SK-N-SH treated with all-trans-retinoic acid at 6 μM for 48 hours (cell line): ENCODE results near the gene TXNRD2.

Source experiments
- ATAC-seq: fragments of 200-7000 bp; cut with Tn5 transposase; 3 replicates; pipeline ENCODE4 v1.9.1; 2020; ENCODE audit warnings: mild to moderate bottlenecking, moderate library complexity
- ARNTL ChIP-seq: fragments of 450-650 bp; formaldehyde crosslinking; IDR thresholded peaks from 2 replicates; pipeline ENCODE4 v1.5.0; 2020; ENCODE audit warnings: low read depth, mild to moderate bottlenecking, moderate library complexity, borderline replicate concordance
- CSDC2 ChIP-seq: fragments of 250-450 bp; sonication (Bioruptor Pico); IDR thresholded peaks from 2 replicates; pipeline ENCODE4 v1.5.0; 2020; ENCODE audit warnings: mild to moderate bottlenecking, moderate library complexity
- ESRRG ChIP-seq: fragments of 250-450 bp; sonication (Bioruptor Pico); IDR thresholded peaks from 2 replicates; pipeline ENCODE4 v1.6.1; 2021; ENCODE audit warnings: mild to moderate bottlenecking
- GLIS3 ChIP-seq: fragments of 250-450 bp; sonication (Bioruptor Pico); IDR thresholded peaks from 2 replicates; pipeline ENCODE4 v1.5.0; 2020; ENCODE audit warnings: mild to moderate bottlenecking, moderate library complexity
- ISL1 ChIP-seq: fragments of 250-450 bp; sonication (Bioruptor Pico); IDR thresholded peaks from 2 replicates; pipeline ENCODE4 v2.1.2; 2022; ENCODE audit warnings: mild to moderate bottlenecking, moderate library complexity
- OSR1 ChIP-seq: fragments of 250-450 bp; sonication (Bioruptor Pico); IDR thresholded peaks from 2 replicates; pipeline ENCODE4 v1.8.0; 2022; ENCODE audit warnings: moderate library complexity, mild to moderate bottlenecking, inconsistent platforms
- PPARA ChIP-seq: fragments of 250-450 bp; sonication (Bioruptor Pico); IDR thresholded peaks from 2 replicates; pipeline ENCODE4 v1.5.0; 2020; ENCODE audit warnings: mild to moderate bottlenecking, borderline replicate concordance
- TCF4 ChIP-seq: fragments of 250-450 bp; sonication (Bioruptor Pico); IDR thresholded peaks from 2 replicates; pipeline ENCODE4 v1.8.0; 2021; ENCODE audit warnings: mild to moderate bottlenecking, moderate library complexity, borderline replicate concordance
- TOX ChIP-seq: fragments of 250-450 bp; sonication (Bioruptor Pico); IDR thresholded peaks from 2 replicates; pipeline ENCODE4 v1.8.0; 2021; ENCODE audit warnings: mild to moderate bottlenecking, moderate library complexity, borderline replicate concordance
- TSHZ2 ChIP-seq: fragments of 250-450 bp; sonication (Bioruptor Pico); IDR thresholded peaks from 2 replicates; pipeline ENCODE4 v1.5.0; 2020; ENCODE audit warnings: mild to moderate bottlenecking, moderate library complexity
- ZC3H10 ChIP-seq: fragments of 250-450 bp; sonication (Bioruptor Pico); IDR thresholded peaks from 2 replicates; pipeline ENCODE4 v1.5.1; 2021; ENCODE audit warnings: mild to moderate bottlenecking, moderate library complexity
- ZFP30 ChIP-seq: fragments of 450-650 bp; formaldehyde crosslinking; IDR thresholded peaks from 2 replicates; pipeline ENCODE4 v1.5.0; 2022; ENCODE audit warnings: mild to moderate bottlenecking, moderate library complexity
- ZNF565 ChIP-seq: fragments of 450-650 bp; formaldehyde crosslinking; conservative IDR thresholded peaks from 2 replicates; pipeline ENCODE4 v1.5.0; 2020; ENCODE audit warnings: low read depth, mild to moderate bottlenecking, moderate library complexity
- ZNF70 ChIP-seq: fragments of 450-650 bp; formaldehyde crosslinking; IDR thresholded peaks from 2 replicates; pipeline ENCODE4 v1.5.0; 2020; ENCODE audit warnings: mild to moderate bottlenecking, moderate library complexity
- ZNF8 ChIP-seq: fragments of 450-650 bp; formaldehyde crosslinking; IDR thresholded peaks from 2 replicates; pipeline ENCODE4 v1.5.0; 2020; ENCODE audit warnings: mild to moderate bottlenecking, moderate library complexity
- TF ChIP-seq, protein P1 (sequence below): fragments of 250-450 bp; sonication (Bioruptor Pico); IDR thresholded peaks from 2 replicates; pipeline ENCODE4 v1.8.0; 2020; ENCODE audit warnings: mild to moderate bottlenecking, moderate library complexity, borderline replicate concordance
- TF ChIP-seq, protein P2 (sequence below): fragments of 250-450 bp; sonication (Bioruptor Pico); IDR thresholded peaks from 2 replicates; pipeline ENCODE4 v1.8.0; 2021; ENCODE audit warnings: low read depth, mild to moderate bottlenecking, moderate library complexity, borderline replicate concordance

The TXNRD2 gene

GRCh38 chr22:19959043-19959586 is 17.5 kb upstream of the TXNRD2 start:
- no peak for ATAC-seq
- TF ChIP-seq, protein P1, sequence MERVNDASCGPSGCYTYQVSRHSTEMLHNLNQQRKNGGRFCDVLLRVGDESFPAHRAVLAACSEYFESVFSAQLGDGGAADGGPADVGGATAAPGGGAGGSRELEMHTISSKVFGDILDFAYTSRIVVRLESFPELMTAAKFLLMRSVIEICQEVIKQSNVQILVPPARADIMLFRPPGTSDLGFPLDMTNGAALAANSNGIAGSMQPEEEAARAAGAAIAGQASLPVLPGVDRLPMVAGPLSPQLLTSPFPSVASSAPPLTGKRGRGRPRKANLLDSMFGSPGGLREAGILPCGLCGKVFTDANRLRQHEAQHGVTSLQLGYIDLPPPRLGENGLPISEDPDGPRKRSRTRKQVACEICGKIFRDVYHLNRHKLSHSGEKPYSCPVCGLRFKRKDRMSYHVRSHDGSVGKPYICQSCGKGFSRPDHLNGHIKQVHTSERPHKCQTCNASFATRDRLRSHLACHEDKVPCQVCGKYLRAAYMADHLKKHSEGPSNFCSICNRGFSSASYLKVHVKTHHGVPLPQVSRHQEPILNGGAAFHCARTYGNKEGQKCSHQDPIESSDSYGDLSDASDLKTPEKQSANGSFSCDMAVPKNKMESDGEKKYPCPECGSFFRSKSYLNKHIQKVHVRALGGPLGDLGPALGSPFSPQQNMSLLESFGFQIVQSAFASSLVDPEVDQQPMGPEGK: no peak
- no peak for TF ChIP-seq ESRRG (CRISPR knock-in tag)
- no peak for TF ChIP-seq ZFP30 (CRISPR knock-in tag)
- TF ChIP-seq ZC3H10 (CRISPR knock-in tag): no peak
- TF ChIP-seq ZNF70 (CRISPR knock-in tag): no peak
- TF ChIP-seq ISL1: no peak
- no peak for TF ChIP-seq ZNF565 (CRISPR knock-in tag)
- no peak for TF ChIP-seq TCF4
- TF ChIP-seq ZNF8 (CRISPR knock-in tag): no peak
- no peak for TF ChIP-seq PPARA (CRISPR knock-in tag)

- no peak for ATAC-seq
- TF ChIP-seq TSHZ2 (no peak), CSDC2 (CRISPR knock-in tag) (no peak), ZC3H10 (CRISPR knock-in tag) (no peak), TCF4 (no peak), GLIS3 (CRISPR knock-in tag) (no peak), ZFP30 (CRISPR knock-in tag) (no peak), TOX (CRISPR knock-in tag) (no peak), ESRRG (CRISPR knock-in tag) (no peak)
These were observed 16.7 kb upstream of the TXNRD2 start for GRCh38 chr22:19958083-19959042.

DNA sequence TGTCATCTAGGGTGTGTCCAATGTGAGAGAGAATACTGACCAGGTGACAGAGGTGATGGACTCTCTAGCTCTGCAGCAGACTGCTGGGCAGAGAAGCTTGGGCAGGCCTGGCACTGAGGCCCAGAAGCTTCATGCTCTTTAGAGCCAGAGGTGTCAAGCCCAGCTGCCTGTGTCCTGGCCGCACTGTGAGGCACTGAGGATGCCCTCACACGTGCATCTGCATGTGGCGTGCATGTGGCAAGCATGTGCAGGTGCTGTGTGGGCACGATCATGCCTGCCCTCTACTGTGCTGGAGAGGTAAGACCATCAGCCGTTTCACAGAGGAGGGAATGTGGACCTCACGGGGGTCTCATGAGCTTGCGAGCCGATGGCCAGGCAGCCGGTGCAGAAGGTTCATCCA is 15.8 kb upstream of the TXNRD2 start:
- TF ChIP-seq, protein P2, sequence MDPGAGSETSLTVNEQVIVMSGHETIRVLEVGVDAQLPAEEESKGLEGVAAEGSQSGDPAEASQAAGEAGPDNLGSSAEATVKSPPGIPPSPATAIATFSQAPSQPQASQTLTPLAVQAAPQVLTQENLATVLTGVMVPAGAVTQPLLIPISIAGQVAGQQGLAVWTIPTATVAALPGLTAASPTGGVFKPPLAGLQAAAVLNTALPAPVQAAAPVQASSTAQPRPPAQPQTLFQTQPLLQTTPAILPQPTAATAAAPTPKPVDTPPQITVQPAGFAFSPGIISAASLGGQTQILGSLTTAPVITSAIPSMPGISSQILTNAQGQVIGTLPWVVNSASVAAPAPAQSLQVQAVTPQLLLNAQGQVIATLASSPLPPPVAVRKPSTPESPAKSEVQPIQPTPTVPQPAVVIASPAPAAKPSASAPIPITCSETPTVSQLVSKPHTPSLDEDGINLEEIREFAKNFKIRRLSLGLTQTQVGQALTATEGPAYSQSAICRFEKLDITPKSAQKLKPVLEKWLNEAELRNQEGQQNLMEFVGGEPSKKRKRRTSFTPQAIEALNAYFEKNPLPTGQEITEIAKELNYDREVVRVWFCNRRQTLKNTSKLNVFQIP (CRISPR knock-in tag): no peak
- TF ChIP-seq CSDC2 (CRISPR knock-in tag): no peak
- TF ChIP-seq, protein P1: no peak
- TF ChIP-seq ZFP30 (CRISPR knock-in tag): no peak
- TF ChIP-seq ZNF70 (CRISPR knock-in tag): no peak
- no peak for TF ChIP-seq OSR1 (CRISPR knock-in tag)
- TF ChIP-seq ARNTL (CRISPR knock-in tag): no peak
- ATAC-seq: no peak
